GM12878 (cell line): Measurements from ENCODE around the gene LRRC61. TPM values are rescaled to one million over a fixed set of nuclear protein-coding genes. Genes with fewer than 3 reads are reported as not detected.

Experiments
- ATAC-seq: fragments of 200-7000 bp; cut with Tn5 transposase; 3 replicates; pipeline ENCODE4 v1.9.1; 2020; ENCODE audit warnings: mild to moderate bottlenecking, moderate library complexity
- BruUV-seq: library from RNA; stranded (reverse); fragments of 400-500 nt; replicated peaks from 2 replicates; lab custom pipeline; 2021; lab: Mats Ljungman, UMichigan
- CTCF ChIA-PET: fragments of 300-600 bp; sonication (Branson Sonifier 250); formaldehyde crosslinking; extraction: SDS; loops from one replicate; lab custom pipeline; 2021; ENCODE audit warnings: inconsistent platforms; lab: Yijun Ruan, JAX
- POLR2A ChIA-PET: fragments of 350-600 bp; formaldehyde crosslinking; extraction: SDS; loops from one replicate; lab custom pipeline; 2021; ENCODE audit warnings: inconsistent platforms; lab: Charles Lee
- RAD21 ChIA-PET: fragments of 300-600 bp; sonication (Branson Sonifier 250); formaldehyde crosslinking; loops from one replicate; lab custom pipeline; 2023; ENCODE audit warnings: antibody characterized with exemption; ENCODE audit not compliant: unreplicated experiment; lab: Charles Lee
- SMC1A ChIA-PET: fragments of 300-600 bp; sonication (Branson Sonifier 250); formaldehyde crosslinking; loops from one replicate; lab custom pipeline; 2023; ENCODE audit not compliant: unreplicated experiment, uncharacterized antibody; lab: Charles Lee
- DNase-seq: peaks from one replicate; pipeline ENCODE4 v3.0.0-alpha.2; 2011; ENCODE audit warnings: low read depth, low spot score
- FAIRE-seq: peaks from 3 replicates; lab custom pipeline; 2011; peaks lifted over from hg19 to GRCh38; lab: Jason Lieb, UNC
- H2AFZ ChIP-seq: 2 replicates; pipeline ENCODE4 v1.6.0; 2011; ENCODE audit warnings: low read depth, low read length, control low read depth; ENCODE audit not compliant: control insufficient read depth
- H3K27ac ChIP-seq: 2 replicates; pipeline ENCODE4 v1.5.1; 2011; ENCODE audit warnings: control low read depth; ENCODE audit not compliant: control insufficient read depth, insufficient read depth
- H3K27me3 ChIP-seq, 2 experiments: replicated peaks in 1 of 2; 2 replicates each; pipeline versions ENCODE4 v1.6.0 to v1.6.1; 2011; ENCODE audit warnings: low read length in 1 of 2; ENCODE audit not compliant: control insufficient read depth in 2 of 2, insufficient read depth in 2 of 2
- H3K36me3 ChIP-seq, 2 experiments: 2 replicates each; pipeline ENCODE4 v1.5.1; 2011; ENCODE audit warnings: low read length in 1 of 2; ENCODE audit not compliant: control insufficient read depth in 2 of 2, insufficient read depth in 2 of 2
- H3K4me1 ChIP-seq: 2 replicates; pipeline ENCODE4 v1.6.1; 2011; ENCODE audit warnings: mild to moderate bottlenecking, low read length, moderate library complexity, mixed read lengths; ENCODE audit not compliant: control insufficient read depth, insufficient read depth
- H3K4me2 ChIP-seq: 2 replicates; pipeline ENCODE4 v1.6.0; 2011; ENCODE audit warnings: control low read depth; ENCODE audit not compliant: control insufficient read depth, insufficient read depth
- H3K4me3 ChIP-seq: fragments of 200-600 bp; sonication (generic); 2 replicates; pipeline ENCODE4 v1.5.1; 2016
- H3K79me2 ChIP-seq: 2 replicates; pipeline ENCODE4 v1.6.0; 2011; ENCODE audit warnings: low read length; ENCODE audit not compliant: control insufficient read depth, insufficient read depth
- H3K9ac ChIP-seq: 2 replicates; pipeline ENCODE4 v1.8.0; 2011; ENCODE audit warnings: low read length, control low read depth, mixed read lengths; ENCODE audit not compliant: control insufficient read depth, insufficient read depth
- H3K9me3 ChIP-seq: replicated peaks from 3 replicates; pipeline ENCODE4 v1.5.1; 2011; ENCODE audit warnings: mild to moderate bottlenecking, low read length; ENCODE audit not compliant: control insufficient read depth, insufficient read depth
- H4K20me1 ChIP-seq: 2 replicates; pipeline ENCODE4 v1.6.0; 2011; ENCODE audit not compliant: control insufficient read depth, insufficient read depth
- EGR1 ChIP-seq, 2 experiments: IDR thresholded peaks; 1 replicate in 1 of 2; 2 replicates in 1 of 2; pipeline ENCODE4 v1.6.1; 2011 to 2012; ENCODE audit warnings: low read depth in 2 of 2, low read length in 2 of 2, borderline replicate concordance in 1 of 2, mild to moderate bottlenecking in 1 of 2, moderate library complexity in 1 of 2
- FOXK2 ChIP-seq: fragments of 450-650 bp; IDR thresholded peaks from 2 replicates; pipeline ENCODE4 v1.6.1; 2017; ENCODE audit warnings: mild to moderate bottlenecking, moderate library complexity
- JUND ChIP-seq: IDR thresholded peaks from 2 replicates; pipeline ENCODE4 v1.6.1; 2012; ENCODE audit warnings: low read depth, mild to moderate bottlenecking, low read length, improper control_type of control experiment, moderate library complexity
- POLR2A ChIP-seq: IDR thresholded peaks from 2 replicates; pipeline ENCODE4 v1.6.1; 2011; ENCODE audit warnings: low read depth, mild to moderate bottlenecking, low read length
- POLR2AphosphoS5 ChIP-seq: IDR thresholded peaks from 2 replicates; pipeline ENCODE4 v1.6.1; 2011; ENCODE audit warnings: mild to moderate bottlenecking, low read length, inconsistent platforms
- ZBED1 ChIP-seq: IDR thresholded peaks from 2 replicates; pipeline ENCODE4 v1.6.1; 2016; ENCODE audit warnings: borderline replicate concordance
- WGBS: methylation state at CpG from one replicate; pipeline ENCODE4 v1.1.6; 2016; ENCODE audit warnings: low lambda C conversion rate; ENCODE audit not compliant: insufficient replicate concordance, insufficient coverage; ENCODE audit errors: missing lambda C conversion rate; 5-methylcytosine and 5-hydroxymethylcytosine counted together
- in situ Hi-C: fragments of 300-500 bp; cut with MboI; formaldehyde crosslinking; loops from 9 replicates; pipeline ENCODE4 v1.14.3; 2018; ENCODE audit warnings: mixed read lengths
- intact Hi-C: fragments of 100-400 bp; cut with micrococcal nuclease; formaldehyde crosslinking; loops from one replicate; pipeline ENCODE4 v1.14.2; 2022; ENCODE audit not compliant: unreplicated experiment
- polyA plus RNA-seq, 11 experiments: library from polyadenylated mRNA; depleted of rRNA in 4 of 11; unstranded in 6 of 11; stranded (reverse) in 5 of 11; fragments of >200 nt; fragmentation: Nextera tagmentation in 4 of 11; fragmentation: Illumina TruSeq in 1 of 11; extraction: Ambion mirVana in 4 of 11; extraction: Trizol in 1 of 11; gene quantifications; 1 replicate in 1 of 11; 2 replicates in 10 of 11; pipeline versions ENCODE4 v1.2.1 to v1.2.3, GENCODE V29; 2011 to 2016; ENCODE audit warnings: inconsistent platforms in 2 of 11, missing spikeins in 2 of 11, low read depth in 1 of 11
- total RNA-seq, 4 experiments: library from RNA; depleted of rRNA in 3 of 4; stranded (reverse); fragments of >200 nt in 3 of 4; fragmentation: Illumina TruSeq in 1 of 4; extraction: Trizol in 1 of 4; gene quantifications; 2 replicates each; pipeline versions ENCODE4 v1.2.1 to v1.2.3, GENCODE V29; 2013 to 2021
- TF ChIP-seq, protein P1 (sequence below): fragments of 450-650 bp; IDR thresholded peaks from 2 replicates; pipeline ENCODE4 v1.6.1; 2016; ENCODE audit warnings: mild to moderate bottlenecking

Gene LRRC61
- total and polyA plus RNA-seq, 10 of the 15 experiments (the other 5 are each of a cell fraction or from before 2014, with no cell fraction given): 1.4 to 54.2 (median 21.8) TPM

- RAD21 ChIA-PET: interaction anchor here (1.3 to 5.3 kb wide), 8 partner anchors 7 to 67 kb away, joined by 3 to 45 read pairs (median 15); a partner anchor contains a TSS
- peaks cover 69% of the 10 kb centered on the region for H3K79me2 ChIP-seq
- no peaks in the 10 kb centered on the region for H3K27me3 ChIP-seq
- no peak overlapping the region for H2AFZ ChIP-seq
- peak overlapping the region; percentile 96; the same call in 1 of the 2 replicates for H3K4me3 ChIP-seq
- H3K27ac ChIP-seq: peak overlapping the region; percentile 97
- intact Hi-C loops: no loop called here
- no TSS peak for BruUV-seq
- TF ChIP-seq POLR2A (peak; percentile 3; the same call in 1 of the 2 replicates), POLR2AphosphoS5 (0 out of 2 replicates have a peak, but pooled peaks have one; percentile 1), ZBED1 (no peak)
- TF ChIP-seq, all 136 proteins: peak for 2
- SMC1A ChIA-PET: interaction anchor here (0.6 to 5.6 kb wide), 9 partner anchors 7 to 507 kb away, joined by 3 to 41 read pairs (median 7); a partner anchor contains a TSS
- no peak for FAIRE-seq
- Histone ChIP-seq H3K9ac (peak overlapping the region; percentile 99), H4K20me1 (no peaks in the 10 kb centered on the region; the same call in 1 of the 2 replicates), H3K4me1 (peaks cover 36% of the 10 kb centered on the region), H3K9me3 (no peaks in the 10 kb centered on the region), H3K36me3 (peaks cover 17 to 20% of the 10 kb centered on the region in 2 experiments), H3K4me2 (peak overlapping the region; percentile 99)
- POLR2A ChIA-PET: interaction anchor here (0.6 to 4.9 kb wide), 7 partner anchors 10 to 63 kb away, joined by 3 to 46 read pairs (median 10); a partner anchor contains a TSS
- WGBS: 95% methylated on average over 3 of the region's 3 CpGs
- in situ Hi-C loops: no loop called here
- no peak for ATAC-seq
- no peak for DNase-seq
- CTCF ChIA-PET: interaction anchor here (0.9 to 7.7 kb wide), 7 partner anchors 7 to 84 kb away, joined by 3 to 70 read pairs (median 10); a partner anchor contains a TSS
Observed at GRCh38 chr7:150370612-150371071, 47.5 kb downstream of the LRRC61 start.

DNA sequence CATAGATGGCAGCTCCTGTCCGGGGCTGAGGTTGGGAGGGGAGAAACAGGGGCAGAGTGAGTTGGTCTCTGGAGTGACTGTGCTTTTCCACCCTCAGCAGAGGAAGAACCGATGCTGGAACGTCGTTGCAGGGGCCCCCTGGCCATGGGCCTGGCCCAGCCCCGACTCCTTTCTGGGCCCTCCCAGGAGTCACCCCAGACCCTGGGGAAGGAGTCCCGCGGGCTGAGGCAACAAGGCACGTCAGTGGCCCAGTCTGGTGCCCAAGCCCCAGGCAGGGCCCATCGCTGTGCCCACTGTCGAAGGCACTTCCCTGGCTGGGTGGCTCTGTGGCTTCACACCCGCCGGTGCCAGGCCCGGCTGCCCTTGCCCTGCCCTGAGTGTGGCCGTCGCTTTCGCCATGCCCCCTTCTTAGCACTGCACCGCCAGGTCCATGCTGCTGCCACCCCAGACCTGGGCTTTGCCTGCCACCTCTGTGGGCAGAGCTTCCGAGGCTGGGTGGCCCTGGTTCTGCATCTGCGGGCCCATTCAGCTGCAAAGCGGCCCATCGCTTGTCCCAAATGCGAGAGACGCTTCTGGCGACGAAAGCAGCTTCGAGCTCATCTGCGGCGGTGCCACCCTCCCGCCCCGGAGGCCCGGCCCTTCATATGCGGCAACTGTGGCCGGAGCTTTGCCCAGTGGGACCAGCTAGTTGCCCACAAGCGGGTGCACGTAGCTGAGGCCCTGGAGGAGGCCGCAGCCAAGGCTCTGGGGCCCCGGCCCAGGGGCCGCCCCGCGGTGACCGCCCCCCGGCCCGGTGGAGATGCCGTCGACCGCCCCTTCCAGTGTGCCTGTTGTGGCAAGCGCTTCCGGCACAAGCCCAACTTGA lies 48.2 kb downstream of the LRRC61 start:
- in situ Hi-C loops: no loop called here
- WGBS: 97% methylated on average over 43 of the region's 48 CpGs
- peaks cover 17 to 20% of the 10 kb centered on the region in 2 experiments for H3K36me3 ChIP-seq
- H3K79me2 ChIP-seq: peaks cover 69% of the 10 kb centered on the region
- no peak overlapping the region for H3K9ac ChIP-seq
- H3K9me3 ChIP-seq: no peaks in the 10 kb centered on the region
- peak overlapping the region; percentile 99; the same call in 1 of the 2 replicates for H3K4me2 ChIP-seq
- BruUV-seq: no TSS peak
- no peaks in the 10 kb centered on the region; the same call in 1 of the 2 replicates for H4K20me1 ChIP-seq
- CTCF ChIA-PET: interaction anchor here (2.1 to 7.7 kb wide), 3 partner anchors 15 to 47 kb away, joined by 13 to 70 read pairs (median 17); a partner anchor contains a TSS
- RAD21 ChIA-PET: interaction anchor here (1.3 to 3.2 kb wide), 6 partner anchors 9 to 66 kb away, joined by 3 to 30 read pairs (median 15); a partner anchor contains a TSS
- TF ChIP-seq FOXK2 (no peak), JUND (no peak), POLR2A (peak; percentile 34; the same call in 1 of the 2 replicates), EGR1 (IDR thresholded peaks at IDR 0.05; ENCODE audit: borderline replicate concordance in 1 of 2, low read depth in 2 of 2, low read length in 2 of 2) (no peak)
- TF ChIP-seq, protein P1, sequence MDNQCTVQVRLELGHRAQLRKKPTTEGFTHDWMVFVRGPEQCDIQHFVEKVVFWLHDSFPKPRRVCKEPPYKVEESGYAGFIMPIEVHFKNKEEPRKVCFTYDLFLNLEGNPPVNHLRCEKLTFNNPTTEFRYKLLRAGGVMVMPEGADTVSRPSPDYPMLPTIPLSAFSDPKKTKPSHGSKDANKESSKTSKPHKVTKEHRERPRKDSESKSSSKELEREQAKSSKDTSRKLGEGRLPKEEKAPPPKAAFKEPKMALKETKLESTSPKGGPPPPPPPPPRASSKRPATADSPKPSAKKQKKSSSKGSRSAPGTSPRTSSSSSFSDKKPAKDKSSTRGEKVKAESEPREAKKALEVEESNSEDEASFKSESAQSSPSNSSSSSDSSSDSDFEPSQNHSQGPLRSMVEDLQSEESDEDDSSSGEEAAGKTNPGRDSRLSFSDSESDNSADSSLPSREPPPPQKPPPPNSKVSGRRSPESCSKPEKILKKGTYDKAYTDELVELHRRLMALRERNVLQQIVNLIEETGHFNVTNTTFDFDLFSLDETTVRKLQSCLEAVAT: 0 out of 2 replicates have a peak, but pooled peaks have one; percentile 48
- POLR2A ChIA-PET: interaction anchor here (0.9 to 3.7 kb wide), 5 partner anchors 9 to 62 kb away, joined by 3 to 20 read pairs (median 10); a partner anchor contains a TSS
- ATAC-seq: no peak
- H3K27me3 ChIP-seq: no peaks in the 10 kb centered on the region
- intact Hi-C loops: no loop called here
- SMC1A ChIA-PET: interaction anchor here (0.6 to 2.6 kb wide), 6 partner anchors 8 to 68 kb away, joined by 3 to 19 read pairs (median 8); a partner anchor contains a TSS
- no peak overlapping the region for H2AFZ ChIP-seq
- no peak for FAIRE-seq
- peaks cover 36% of the 10 kb centered on the region for H3K4me1 ChIP-seq
- no peak overlapping the region; the same call in 1 of the 2 replicates for H3K27ac ChIP-seq
- peak overlapping the region; percentile 96; the same call in 1 of the 2 replicates for H3K4me3 ChIP-seq
- no peak for DNase-seq
